ENCODE data around the gene BCAS3. TPM values are rescaled to one million over a fixed set of nuclear protein-coding genes. Genes with fewer than 3 reads are reported as not detected.

The BCAS3 gene
- total RNA-seq, 1 experiment from 2014 or later = 14.4 TPM

- no peaks in the 10 kb centered on the region for H3K36me3 ChIP-seq (ENCODE audit: insufficient read depth, low read length, poor library complexity, severe bottlenecking)
- TF ChIP-seq CTCF (conservative IDR thresholded peaks at IDR 0.05; ENCODE audit: low read depth, low read length) (no peak), EZH2 (IDR thresholded peaks at IDR 0.05; ENCODE audit: borderline replicate concordance, low read depth, low read length, poor library complexity, severe bottlenecking) (no peak)
- POLR2A ChIA-PET (ENCODE audit: low non-redundant PET) = no interaction called here
- intact Hi-C loops (cut with micrococcal nuclease; ENCODE audit: unreplicated experiment) = no loop called here
- no peaks in the 10 kb centered on the region for H3K4me1 ChIP-seq (ENCODE audit: insufficient read depth, low read length, poor library complexity, severe bottlenecking)
- H3K9me3 ChIP-seq (ENCODE audit: low read depth, low read length, poor library complexity, severe bottlenecking) = no peaks in the 10 kb centered on the region
- H3K27me3 ChIP-seq (replicated peaks; ENCODE audit: insufficient read depth, low read depth, low read length, poor library complexity) = no peaks in the 10 kb centered on the region
- BruUV-seq (replicated peaks) = no TSS peak
- H3K27ac ChIP-seq (ENCODE audit: low read depth, low read length, poor library complexity, severe bottlenecking) = no peak overlapping the region
- DNase-seq (ENCODE audit: low spot score) = no peak
- CTCF ChIA-PET = no interaction called here
- no peak overlapping the region for H3K4me3 ChIP-seq (ENCODE audit: low read depth, low read length, poor library complexity, severe bottlenecking)
Observed at GRCh38 chr17:61097781-61098180, 420.1 kb downstream of the BCAS3 start.

- CTCF ChIA-PET = no interaction called here
- BruUV-seq (replicated peaks) = no TSS peak
- TF ChIP-seq CTCF (conservative IDR thresholded peaks at IDR 0.05; ENCODE audit: low read depth, low read length) (no peak), EZH2 (IDR thresholded peaks at IDR 0.05; ENCODE audit: borderline replicate concordance, low read depth, low read length, poor library complexity, severe bottlenecking) (no peak)
- Histone ChIP-seq H3K4me1 (ENCODE audit: insufficient read depth, low read length, poor library complexity, severe bottlenecking) (no peaks in the 10 kb centered on the region), H3K27ac (ENCODE audit: low read depth, low read length, poor library complexity, severe bottlenecking) (no peak overlapping the region), H3K27me3 (replicated peaks; ENCODE audit: insufficient read depth, low read depth, low read length, poor library complexity) (no peaks in the 10 kb centered on the region), H3K4me3 (ENCODE audit: low read depth, low read length, poor library complexity, severe bottlenecking) (no peak overlapping the region), H3K36me3 (ENCODE audit: insufficient read depth, low read length, poor library complexity, severe bottlenecking) (no peaks in the 10 kb centered on the region), H3K9me3 (ENCODE audit: low read depth, low read length, poor library complexity, severe bottlenecking) (no peaks in the 10 kb centered on the region)
- DNase-seq (ENCODE audit: low spot score) = no peak
- POLR2A ChIA-PET (ENCODE audit: low non-redundant PET) = no interaction called here
- intact Hi-C loops (cut with micrococcal nuclease; ENCODE audit: unreplicated experiment) = no loop called here
Observed at GRCh38 chr17:61106354-61106753, 428.7 kb downstream of the BCAS3 start.

- Histone ChIP-seq H3K36me3 (ENCODE audit: insufficient read depth, low read length, poor library complexity, severe bottlenecking) (no peaks in the 10 kb centered on the region), H3K27me3 (replicated peaks; ENCODE audit: insufficient read depth, low read depth, low read length, poor library complexity) (no peaks in the 10 kb centered on the region), H3K9me3 (ENCODE audit: low read depth, low read length, poor library complexity, severe bottlenecking) (no peaks in the 10 kb centered on the region), H3K27ac (ENCODE audit: low read depth, low read length, poor library complexity, severe bottlenecking) (no peak overlapping the region), H3K4me1 (ENCODE audit: insufficient read depth, low read length, poor library complexity, severe bottlenecking) (no peaks in the 10 kb centered on the region), H3K4me3 (ENCODE audit: low read depth, low read length, poor library complexity, severe bottlenecking) (no peak overlapping the region)
- no peak for DNase-seq (ENCODE audit: low spot score)
- ChIA-PET CTCF (no interaction called here), POLR2A (ENCODE audit: low non-redundant PET) (interaction anchor here (0.6 kb wide), 1 partner anchor 747 kb away, joined by 8 read pairs; the partner anchor contains the start of gene BRIP1)
- no peak for TF ChIP-seq CTCF (conservative IDR thresholded peaks at IDR 0.05; ENCODE audit: low read depth, low read length)
- no peak for TF ChIP-seq EZH2 (IDR thresholded peaks at IDR 0.05; ENCODE audit: borderline replicate concordance, low read depth, low read length, poor library complexity, severe bottlenecking)
- intact Hi-C loops (cut with micrococcal nuclease; ENCODE audit: unreplicated experiment) = no loop called here
- BruUV-seq (replicated peaks) = no TSS peak
Observed at GRCh38 chr17:61116577-61116976, 438.9 kb downstream of the BCAS3 start.

All from A673 (cell line).